GM19324 (cell line): ENCODE measurements around the gene SLC39A1.
"Not testable (repeated sequence)": the region's sequence is repeated elsewhere in the genome, so short reads cannot be mapped to it uniquely, and the experiment has no call there.

ENCODE experiments used
- ATAC-seq: cut with Tn5 transposase; IDR thresholded peaks from one replicate; pipeline ENCODE4 v1.9.1; 2021; ENCODE audit warnings: mild to moderate bottlenecking, moderate library complexity; ENCODE audit not compliant: unreplicated experiment, low FRiP score

Gene SLC39A1

DNA sequence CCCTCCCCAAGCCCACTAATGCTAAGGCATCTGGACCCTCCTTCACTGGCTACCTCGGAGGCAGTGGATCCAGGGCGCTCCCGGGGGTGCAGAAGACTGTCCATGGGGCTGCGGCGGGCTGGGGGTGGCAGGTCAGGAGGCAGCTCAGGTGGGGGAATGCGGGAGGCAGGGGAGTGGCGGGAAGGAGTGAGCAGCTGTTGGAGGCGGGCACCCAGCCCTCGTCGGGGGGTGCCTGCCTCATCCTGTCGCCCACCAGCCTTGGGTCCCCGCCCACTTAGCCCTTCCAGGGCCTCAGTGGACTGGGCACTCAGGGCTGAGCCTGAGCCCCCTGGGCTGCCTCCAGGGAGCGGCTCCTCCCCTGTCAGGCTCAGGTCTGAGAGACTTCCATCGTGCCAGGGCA is 29.9 kb downstream of the SLC39A1 start:
- no peak for ATAC-seq

DNA sequence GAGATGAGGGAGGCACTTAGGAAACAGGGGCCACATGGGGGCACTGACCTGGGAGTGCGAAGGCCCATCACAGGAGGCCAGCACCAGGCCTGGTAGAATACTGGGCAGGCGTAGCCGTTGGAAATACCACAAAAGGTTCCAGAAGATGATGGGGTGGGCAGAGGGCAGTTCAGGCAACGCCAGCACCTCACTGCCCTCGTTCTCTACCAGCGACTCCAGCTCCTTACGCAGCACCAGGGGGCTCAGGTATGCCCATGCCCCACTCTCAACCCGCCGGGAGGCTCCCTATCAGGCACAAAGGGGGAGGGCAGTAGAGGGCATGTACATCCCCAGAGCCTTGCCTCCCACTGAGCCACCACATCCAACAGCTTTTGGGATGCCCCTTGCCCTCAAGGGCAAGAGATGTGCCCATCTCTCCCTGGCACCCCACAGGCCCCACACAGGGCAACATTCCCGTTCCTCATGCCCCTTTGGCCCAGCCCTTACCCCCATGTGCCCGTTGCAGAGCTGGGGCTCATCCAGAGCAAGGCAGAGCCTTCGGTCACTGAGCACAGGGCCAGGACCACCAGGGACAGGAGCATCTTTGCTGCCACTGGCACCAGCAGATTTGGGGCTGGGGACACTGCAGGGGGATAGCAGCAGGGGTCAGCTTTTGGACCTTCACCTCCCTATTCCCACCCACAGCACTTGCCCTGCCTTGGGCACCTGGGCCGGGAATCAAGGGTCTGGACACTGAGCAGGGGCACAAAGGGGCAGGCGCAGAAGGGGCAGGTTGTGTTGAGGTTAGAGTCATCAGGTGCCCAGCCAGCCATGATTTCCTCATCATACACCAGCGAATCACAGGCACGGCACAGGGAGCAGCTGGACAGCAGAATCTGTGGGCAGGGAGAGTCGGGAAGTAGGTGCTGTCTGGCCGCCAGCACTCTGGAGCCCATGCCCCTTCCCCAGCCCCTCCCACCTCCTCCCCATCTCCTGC is 30.9 kb downstream of the SLC39A1 start:
- no peak for ATAC-seq

DNA sequence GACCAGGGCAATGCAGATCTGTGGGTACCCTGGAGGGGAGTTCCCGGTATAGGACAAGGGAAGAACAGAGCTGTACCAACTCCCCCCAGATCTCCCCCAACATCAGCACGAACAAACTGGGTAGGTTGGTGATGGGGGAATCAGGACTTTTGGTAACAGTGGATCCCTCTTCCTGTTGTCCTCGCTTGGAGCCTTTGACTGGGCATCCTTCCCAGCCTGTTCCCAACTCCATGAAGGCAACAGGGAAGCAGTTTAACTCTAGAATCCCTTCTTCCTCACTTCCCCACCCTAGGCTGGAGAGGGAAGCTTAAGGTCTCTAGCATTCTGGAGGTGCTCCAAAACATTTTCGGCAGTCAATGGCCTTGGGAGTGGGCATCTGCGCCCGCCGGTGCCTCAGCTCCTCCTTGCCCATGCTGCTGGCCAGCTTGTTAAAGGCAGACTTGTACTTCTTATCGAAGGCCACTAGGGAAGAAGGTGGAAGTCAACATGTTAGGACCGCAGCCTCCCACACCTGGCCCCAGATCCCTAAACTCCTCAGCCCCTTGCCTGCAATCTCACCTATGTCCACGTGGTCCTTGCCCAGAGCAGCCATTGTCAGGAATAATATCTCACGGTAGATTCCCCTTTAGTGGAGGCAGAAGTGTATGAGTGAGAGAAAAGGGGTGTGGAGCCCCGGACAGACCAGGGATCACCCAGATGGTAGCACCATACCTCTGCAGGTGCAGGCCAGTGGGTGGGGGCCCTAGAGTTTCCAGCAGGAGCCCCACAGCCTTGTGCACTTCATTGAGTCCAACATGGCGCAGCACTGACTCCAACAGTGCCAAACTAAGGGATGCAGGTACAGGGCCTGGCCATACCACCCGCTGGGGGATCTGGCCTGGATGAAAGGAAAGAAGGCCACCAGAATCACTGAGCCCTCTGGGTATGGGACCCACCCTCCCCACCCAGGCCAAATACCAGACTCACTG is 33.1 kb downstream of the SLC39A1 start:
- ATAC-seq: no peak

DNA sequence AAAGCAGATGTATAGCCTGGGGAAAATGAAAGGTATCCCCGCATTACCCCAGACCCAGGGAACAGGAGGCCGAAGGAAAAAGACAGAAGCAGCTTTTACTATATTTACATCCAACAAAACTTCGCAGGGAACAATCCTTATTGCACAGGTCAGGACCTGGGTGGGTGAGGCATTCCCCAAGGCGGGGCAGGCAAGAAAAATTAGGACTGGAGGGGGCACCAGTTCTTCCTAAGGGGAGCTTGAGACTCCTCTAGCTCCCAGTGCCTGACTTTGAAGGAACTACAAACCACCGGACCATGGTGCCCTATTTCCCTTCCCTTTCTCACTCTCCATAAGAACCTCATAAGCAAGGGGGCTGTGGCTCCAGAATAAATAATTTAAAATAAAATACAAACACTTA is 33.9 kb downstream of the SLC39A1 start:
- ATAC-seq: no peak

DNA sequence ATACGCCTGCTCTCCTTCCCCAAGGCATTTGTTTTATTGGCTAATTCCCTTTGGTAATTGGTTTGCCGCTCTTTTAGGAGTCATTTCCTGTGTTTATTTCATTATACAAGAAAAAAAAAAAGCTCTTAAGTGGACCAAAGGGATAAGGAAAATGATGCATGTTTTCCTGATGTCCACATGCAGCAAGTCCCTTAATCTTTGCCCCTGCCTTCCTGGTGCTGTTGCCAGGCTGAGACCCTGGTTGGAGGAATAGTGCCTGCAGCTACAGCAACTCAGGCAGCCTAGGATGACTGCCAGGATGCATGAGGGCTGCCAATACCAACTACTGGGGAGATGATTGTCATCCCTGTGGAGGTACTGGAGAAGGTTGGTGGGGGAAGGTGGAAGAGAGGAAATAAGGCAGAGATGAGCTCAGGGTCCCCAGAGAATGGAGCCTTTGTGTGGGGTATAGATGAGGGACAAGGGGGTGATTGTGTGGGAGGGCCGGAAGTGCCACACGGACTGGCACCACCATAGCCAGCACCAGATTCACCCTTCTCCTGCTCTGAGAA is 34.5 kb downstream of the SLC39A1 start:
- ATAC-seq: no peak

DNA sequence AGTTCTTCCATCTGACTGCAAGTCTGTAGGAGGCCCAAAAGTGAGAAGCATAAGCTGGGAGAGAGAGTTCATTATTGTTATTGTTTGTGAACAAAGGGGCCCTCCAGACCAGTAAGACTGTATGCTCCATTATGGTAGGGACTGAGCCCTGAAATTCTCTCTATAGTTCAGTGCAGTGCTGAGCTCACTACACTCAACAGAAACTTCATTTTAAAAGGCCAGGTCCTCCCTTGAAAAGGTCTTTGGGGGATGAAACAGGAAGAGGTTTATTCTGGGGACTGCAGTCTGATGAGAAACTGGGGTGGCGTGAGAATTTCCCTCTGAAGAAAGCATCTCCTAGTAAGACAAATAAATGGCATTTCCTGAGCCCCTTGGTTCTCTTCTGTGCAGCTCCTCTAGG is 35.1 kb downstream of the SLC39A1 start:
- ATAC-seq: no peak

DNA sequence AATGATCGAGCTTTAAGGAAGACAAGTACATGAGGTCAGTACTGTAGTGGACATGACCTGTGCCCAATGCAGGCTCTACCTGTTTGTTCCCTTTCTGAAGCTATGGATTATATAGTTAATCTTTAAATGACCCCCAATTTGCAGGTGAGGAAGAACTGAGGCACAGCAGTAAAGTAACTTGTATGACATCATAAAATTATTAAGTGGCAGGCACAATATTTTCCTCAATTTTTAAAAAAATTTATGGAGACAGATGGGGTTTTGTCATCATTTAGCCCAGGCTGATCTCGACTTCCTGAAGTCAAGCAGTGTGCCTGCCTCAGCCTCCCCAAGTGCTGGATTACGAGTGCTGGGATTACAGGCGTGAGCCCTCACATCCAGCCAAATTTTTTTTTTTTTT is 36.9 kb downstream of the SLC39A1 start:
- no peak for ATAC-seq

DNA sequence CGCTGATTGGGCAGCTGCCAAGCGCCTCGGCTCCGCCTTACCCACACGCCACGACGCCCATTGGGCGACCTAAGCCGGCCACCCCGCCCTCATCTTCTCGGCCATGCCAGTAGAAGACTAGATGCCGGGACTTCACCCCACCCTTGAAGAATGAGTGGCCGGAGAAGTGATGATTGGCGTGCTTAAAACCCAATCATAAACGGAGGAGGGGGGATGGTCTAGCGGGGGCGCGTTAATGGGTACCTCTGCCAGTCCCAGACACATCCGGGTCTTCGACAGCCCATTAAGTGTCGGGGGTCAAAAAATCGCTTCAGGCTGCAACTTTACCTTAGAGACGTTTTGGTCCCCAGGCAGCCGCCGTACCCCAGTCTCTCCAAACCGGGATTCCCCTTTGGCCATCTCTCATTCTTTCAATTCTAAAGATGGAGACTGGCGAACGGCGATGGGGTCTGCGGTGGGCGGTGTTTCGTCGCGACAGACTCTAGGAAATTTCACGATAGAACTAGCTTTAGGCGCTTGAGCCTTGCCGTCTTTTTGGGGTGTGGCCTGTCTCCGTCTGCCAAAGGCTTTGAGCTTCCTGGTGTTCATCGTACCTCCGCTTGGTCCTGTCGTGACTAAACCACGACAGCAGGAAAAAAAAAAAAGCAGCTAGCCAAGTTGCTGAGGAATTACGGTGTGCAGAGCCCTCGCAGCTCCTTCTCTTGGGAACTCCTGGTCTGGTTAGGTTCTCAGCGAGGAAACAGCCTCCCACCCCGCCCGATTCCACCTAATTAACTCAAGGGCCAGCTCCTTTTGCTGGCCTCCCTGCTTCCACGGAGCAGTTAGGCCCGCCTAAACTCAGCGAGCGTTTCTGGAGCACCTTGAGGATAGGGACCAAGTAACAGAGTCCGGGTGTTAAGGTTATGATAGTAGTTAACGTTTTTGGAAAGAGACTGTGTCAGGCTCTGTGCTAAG is 40.1 kb downstream of the SLC39A1 start, which contains the start of gene GATAD2B:
Gene GATAD2B, minus strand, starts transcription at position 1 of the 954 bp plus-strand sequence. CDS start 94,625 bp downstream, outside the sequence.
- ATAC-seq: peak; percentile 96

DNA sequence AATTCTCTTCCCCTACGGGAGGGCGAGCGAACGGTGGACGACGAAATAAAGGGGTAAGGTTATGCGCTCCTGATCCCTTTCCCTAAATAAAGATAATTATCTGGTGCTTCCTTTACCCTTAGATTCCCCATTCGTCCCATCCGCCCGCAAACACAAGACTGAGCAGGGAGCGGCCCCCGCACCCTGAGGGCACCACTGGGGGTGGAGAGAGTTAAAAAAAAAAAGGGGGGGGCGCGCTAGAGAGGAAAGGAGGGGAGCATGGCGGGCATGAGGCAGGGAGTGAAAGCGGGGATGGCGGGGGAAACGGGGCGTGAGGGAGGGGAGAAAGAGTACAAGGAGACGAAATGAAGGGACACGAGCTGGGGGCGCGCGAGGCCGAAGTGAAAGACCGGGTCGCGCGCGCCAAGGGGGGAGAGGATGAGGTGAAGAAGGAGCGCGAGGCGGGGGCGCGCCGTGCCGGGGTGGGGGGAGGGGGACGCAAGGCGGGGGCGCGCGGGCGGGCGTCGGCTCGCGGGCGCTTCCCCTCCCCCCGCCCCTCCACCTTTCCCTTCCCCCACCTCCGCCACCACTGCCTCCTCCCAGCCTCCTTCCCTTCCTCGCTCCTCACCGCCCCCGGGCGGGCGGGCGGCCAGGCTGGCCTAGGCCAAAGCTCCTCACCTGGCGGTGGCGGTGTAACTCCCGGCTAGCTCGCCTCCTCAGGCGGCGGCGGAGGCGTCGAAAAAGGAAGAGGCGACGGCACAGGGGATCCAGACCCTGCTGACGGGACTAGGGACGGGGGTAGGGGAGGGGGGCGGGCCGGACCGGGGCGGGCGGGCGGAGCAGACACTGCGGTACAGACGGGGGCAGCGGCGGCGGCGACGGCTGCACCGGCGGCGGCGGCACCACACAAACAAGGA is 41.0 kb downstream of the SLC39A1 start:
- ATAC-seq: peak; percentile 37

DNA sequence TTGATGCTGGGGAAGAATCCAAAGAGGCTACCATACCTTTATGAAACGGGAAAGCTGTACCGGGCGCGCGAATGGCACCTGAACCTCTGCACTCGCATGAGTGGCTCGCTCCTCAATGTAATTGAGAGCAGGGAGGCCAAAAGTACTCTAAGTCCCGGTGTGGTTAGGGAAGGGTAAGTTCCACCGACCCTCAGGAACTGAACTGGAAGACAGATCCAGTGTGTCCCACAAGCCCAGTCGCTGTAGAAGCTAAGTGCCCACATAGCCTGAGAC is 41.6 kb downstream of the SLC39A1 start:
- no peak for ATAC-seq

DNA sequence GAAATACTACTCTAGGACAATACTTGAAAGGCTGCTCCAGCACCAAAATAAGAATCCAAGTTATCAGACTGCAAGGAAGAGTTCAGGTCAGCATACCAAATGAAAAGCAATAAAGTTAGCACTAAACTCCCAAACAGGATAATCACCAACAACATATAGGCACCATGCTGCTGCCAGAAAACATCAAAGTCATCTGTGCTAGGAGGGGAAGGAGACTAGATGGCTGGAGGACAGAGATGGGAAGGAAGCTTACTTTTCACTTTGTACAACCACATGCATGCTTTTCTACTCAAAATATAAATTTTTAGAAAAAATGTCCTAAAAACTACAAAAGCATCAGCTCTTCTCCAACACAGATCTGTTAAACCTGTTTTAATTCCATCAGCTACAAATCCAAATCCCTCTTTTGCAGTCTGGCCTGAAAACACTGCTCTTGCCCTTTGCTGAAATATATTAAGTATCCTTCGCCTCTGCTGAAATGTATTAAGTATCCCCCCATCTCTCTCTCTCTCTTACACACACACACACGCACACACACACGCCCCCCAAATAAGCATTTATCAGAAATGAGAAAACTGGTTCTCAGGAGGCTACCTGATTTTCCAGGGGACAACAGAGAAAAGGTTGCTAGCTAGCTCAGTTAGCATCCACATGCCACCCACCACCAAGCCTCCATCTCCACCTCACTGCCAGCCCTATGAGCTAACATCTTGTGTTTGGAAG is 42.1 kb downstream of the SLC39A1 start:
- no peak for ATAC-seq

DNA sequence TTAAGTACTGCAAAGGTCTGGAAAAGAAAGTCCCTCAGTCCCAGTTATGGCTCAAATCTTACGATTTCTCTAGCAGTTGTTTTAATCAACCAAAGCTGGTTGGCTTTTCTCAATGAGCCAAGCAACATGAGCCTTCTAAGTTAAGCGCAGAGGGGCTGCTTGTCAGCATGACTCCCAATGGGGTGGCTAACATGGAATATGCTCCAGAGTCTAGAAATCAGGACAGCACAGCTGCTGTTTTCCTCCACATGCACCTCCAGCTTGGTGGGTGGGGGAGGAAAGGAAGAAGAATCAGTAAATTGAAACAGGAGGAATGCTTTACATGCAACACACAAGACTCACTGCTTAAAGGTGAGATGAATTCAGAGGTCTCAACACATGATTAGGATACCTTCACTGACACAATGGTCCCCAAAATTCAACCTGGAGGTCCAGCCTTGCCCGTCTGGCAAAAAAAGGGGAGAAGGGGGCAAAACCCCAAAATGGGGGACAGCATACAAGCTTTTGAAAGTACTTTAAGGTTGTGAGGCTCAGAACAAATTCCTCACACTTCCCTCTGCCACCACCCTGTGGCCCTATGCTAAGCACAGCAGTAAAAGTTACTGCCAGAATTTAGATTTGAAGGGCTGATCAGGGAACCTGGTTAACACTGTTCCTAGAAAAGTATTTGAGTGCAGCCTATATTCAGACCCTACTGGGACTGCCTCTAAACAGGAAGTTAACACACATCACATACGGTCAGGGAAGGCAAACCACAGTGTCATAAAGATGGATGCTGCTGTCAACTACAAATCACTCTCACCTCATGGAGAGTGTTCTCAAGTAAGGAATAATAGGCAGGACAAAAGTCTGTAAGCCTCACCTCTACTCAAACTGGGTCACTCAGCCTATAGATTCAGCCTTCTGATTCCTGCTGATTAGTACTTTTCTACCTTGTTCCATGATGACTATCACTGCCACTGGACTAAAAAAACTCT is 43.2 kb downstream of the SLC39A1 start:
- no peak for ATAC-seq

DNA sequence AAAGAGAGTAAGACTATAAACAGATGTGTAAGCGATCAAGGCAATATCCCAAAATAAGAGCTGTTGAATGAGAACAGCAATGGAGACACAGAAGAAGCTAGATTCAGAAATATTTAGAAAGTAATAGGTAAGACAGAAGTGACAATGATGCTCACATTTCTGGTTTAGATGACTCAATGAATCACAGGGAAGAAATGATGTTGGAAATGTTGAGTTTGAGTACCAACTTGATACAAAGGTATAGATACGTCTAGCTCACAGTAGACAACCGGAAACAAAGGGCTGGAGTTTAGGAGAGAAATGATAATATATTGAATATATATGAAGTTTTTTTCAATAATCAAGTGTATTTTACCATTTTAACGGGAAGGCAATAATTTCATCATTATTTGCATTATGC is 47.0 kb downstream of the SLC39A1 start:
- no peak for ATAC-seq

DNA sequence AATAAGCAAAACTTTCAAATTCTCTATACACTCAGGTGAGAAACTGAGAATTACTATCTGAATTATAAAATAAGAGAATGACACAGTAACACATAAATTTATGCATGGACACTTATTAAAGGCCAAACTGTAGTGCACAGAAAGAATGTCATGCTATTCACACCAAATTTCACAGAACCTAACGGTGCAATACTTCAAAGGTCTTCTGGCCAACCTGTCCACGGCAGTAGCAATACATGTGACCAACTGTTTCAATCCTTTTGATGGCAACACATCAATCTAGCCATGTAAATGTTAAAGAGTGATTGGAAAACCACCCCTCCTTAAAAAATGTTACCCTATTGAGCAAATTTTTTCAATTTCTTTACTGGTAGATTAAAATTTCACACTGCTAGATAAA is 51.0 kb downstream of the SLC39A1 start:
- no peak for ATAC-seq

DNA sequence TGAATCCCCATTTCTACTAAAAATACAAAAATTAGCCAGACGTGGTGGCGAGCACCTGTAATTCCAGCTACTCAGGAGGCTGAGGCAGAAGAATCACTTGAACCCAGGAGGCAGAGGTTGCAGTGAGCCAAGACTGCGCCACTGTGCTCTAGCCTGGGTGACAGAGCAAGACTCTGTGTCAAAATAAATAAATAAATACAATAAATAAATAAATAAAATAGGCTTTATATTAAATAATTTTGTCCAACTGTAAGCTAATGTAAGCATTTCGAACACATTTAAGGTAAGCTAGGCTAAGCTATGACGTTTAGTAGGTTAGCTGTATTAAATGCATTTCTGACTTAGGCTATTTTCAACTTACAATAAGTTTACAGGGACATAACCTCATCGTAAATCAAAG is 52.8 kb downstream of the SLC39A1 start:
- not testable (repeated sequence) for ATAC-seq
